ENCODE results near the gene CUX1.
"Not testable (repeated sequence)": the region's sequence is repeated elsewhere in the genome, so short reads cannot be mapped to it uniquely, and the experiment has no call there.

DNA sequence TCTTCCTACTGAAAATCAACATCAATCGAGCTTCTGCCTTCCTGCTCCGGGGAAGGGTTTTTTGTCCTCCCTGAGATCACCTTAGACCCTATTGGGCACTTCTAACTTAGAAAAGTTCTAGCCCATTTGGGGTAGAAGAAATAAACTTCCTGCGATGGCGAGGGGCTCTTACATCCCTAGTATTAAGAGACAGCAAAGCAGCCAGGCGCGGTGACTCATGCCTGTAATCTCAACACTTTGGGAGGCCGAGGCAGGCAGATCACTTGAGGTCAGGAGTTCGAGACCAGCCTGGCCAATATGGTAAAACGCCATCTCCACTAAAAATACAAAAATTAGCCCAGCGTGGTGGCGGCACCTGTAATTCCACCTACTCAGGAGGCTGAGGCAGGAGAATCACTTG is 507.7 kb downstream of the CUX1 start:
- TF ChIP-seq NFIC (IDR thresholded peaks at IDR 0.05; ENCODE audit: low read depth, low read length); POLR2A (IDR thresholded peaks at IDR 0.05; ENCODE audit: low read depth, low read length); CTCF (IDR thresholded peaks at IDR 0.05 in 2 of 3, conservative IDR thresholded peaks at IDR 0.05 in 1 of 3; ENCODE audit: control insufficient read depth in 2 of 3, extremely low read depth in 1 of 3, insufficient read depth in 1 of 3, low read depth in 3 of 3, low read length in 3 of 3); PRDM15 (CRISPR knock-in tag; IDR thresholded peaks at IDR 0.05); EZH2 (IDR thresholded peaks at IDR 0.05; ENCODE audit: borderline replicate concordance, control insufficient read depth, low read depth, low read length); RCOR1 (conservative IDR thresholded peaks at IDR 0.05; ENCODE audit: low read depth, low read length); FOXK2 (IDR thresholded peaks at IDR 0.05); SUZ12 (IDR thresholded peaks at IDR 0.05; ENCODE audit: unreplicated experiment); POLR2AphosphoS5 (IDR thresholded peaks at IDR 0.05; ENCODE audit: low read length): not testable (repeated sequence)
